AG04449 (cell line): ENCODE data around the gene ZRANB1.
A peak's percentile ranks its signal among the peaks of the same experiment; 100 is the strongest.

Experiments
- CTCF ChIA-PET: fragments of 350-600 bp; formaldehyde crosslinking; extraction: SDS; loops from one replicate; lab custom pipeline; 2021; ENCODE audit warnings: antibody characterized with exemption; lab: Yijun Ruan, JAX
- POLR2A ChIA-PET: fragments of 400-600, 350-600 bp; formaldehyde crosslinking; extraction: SDS; loops from one replicate; lab custom pipeline; 2020; ENCODE audit warnings: antibody characterized with exemption, inconsistent platforms; lab: Yijun Ruan, JAX
- DNase-seq: peaks from one replicate; pipeline ENCODE4 v3.0.0-alpha.2; 2010; ENCODE audit warnings: low read depth, low spot score
- H3K4me3 ChIP-seq: 2 replicates; pipeline ENCODE4 v1.5.1; 2011; ENCODE audit warnings: low read depth, mild to moderate bottlenecking, control low read depth, low read length
- CTCF ChIP-seq: IDR thresholded peaks from one replicate; pipeline ENCODE4 v1.5.1; 2011; ENCODE audit warnings: mild to moderate bottlenecking, moderate library complexity, low read length, control low read depth, inconsistent platforms; ENCODE audit not compliant: insufficient read depth; ENCODE audit errors: missing control alignments

Gene ZRANB1

GRCh38 chr10:124899151-124899550, 42.8 kb upstream of the ZRANB1 start:
- DNase-seq: no peak
- no peak overlapping the region for H3K4me3 ChIP-seq
- POLR2A ChIA-PET: no interaction called here
- CTCF ChIA-PET: interaction anchor here (1.3 kb wide), 1 partner anchor 13 kb away, joined by 3 read pairs; no protein-coding TSS in a partner anchor
- no peak for TF ChIP-seq CTCF

- no peak for DNase-seq
- H3K4me3 ChIP-seq: no peak overlapping the region
- ChIA-PET CTCF (interaction anchor here (0.7 to 1.4 kb wide), 2 partner anchors 16 to 94 kb away, joined by 3 read pairs; no protein-coding TSS in a partner anchor), POLR2A (no interaction called here)
- TF ChIP-seq CTCF: no peak
These were observed 39.5 kb upstream of the ZRANB1 start for GRCh38 chr10:124902462-124902861.

- CTCF ChIA-PET: no interaction called here
- DNase-seq: no peak
- no peak for TF ChIP-seq CTCF
- POLR2A ChIA-PET: no interaction called here
- no peak overlapping the region for H3K4me3 ChIP-seq
These were observed 38.8 kb upstream of the ZRANB1 start for GRCh38 chr10:124903111-124903510.

GRCh38 chr10:124904796-124905195, 37.1 kb upstream of the ZRANB1 start:
- CTCF ChIA-PET: no interaction called here
- TF ChIP-seq CTCF: no peak
- POLR2A ChIA-PET: no interaction called here
- no peak overlapping the region for H3K4me3 ChIP-seq
- DNase-seq: no peak

GRCh38 chr10:124906551-124907001, 35.3 kb upstream of the ZRANB1 start:
- CTCF ChIA-PET: no interaction called here
- peak; percentile 76 for DNase-seq
- TF ChIP-seq CTCF: no peak
- H3K4me3 ChIP-seq: no peak overlapping the region
- POLR2A ChIA-PET: no interaction called here

- POLR2A ChIA-PET: interaction anchor here (0.7 kb wide), 1 partner anchor 230 kb away, joined by 3 read pairs; no protein-coding TSS in a partner anchor
- no peak for DNase-seq
- no peak for TF ChIP-seq CTCF
- H3K4me3 ChIP-seq: no peak overlapping the region
- CTCF ChIA-PET: no interaction called here
These were observed 32.4 kb upstream of the ZRANB1 start for GRCh38 chr10:124909563-124909962.
